ENCODE results near the gene IL22RA2.

- TF ChIP-seq, protein P1, sequence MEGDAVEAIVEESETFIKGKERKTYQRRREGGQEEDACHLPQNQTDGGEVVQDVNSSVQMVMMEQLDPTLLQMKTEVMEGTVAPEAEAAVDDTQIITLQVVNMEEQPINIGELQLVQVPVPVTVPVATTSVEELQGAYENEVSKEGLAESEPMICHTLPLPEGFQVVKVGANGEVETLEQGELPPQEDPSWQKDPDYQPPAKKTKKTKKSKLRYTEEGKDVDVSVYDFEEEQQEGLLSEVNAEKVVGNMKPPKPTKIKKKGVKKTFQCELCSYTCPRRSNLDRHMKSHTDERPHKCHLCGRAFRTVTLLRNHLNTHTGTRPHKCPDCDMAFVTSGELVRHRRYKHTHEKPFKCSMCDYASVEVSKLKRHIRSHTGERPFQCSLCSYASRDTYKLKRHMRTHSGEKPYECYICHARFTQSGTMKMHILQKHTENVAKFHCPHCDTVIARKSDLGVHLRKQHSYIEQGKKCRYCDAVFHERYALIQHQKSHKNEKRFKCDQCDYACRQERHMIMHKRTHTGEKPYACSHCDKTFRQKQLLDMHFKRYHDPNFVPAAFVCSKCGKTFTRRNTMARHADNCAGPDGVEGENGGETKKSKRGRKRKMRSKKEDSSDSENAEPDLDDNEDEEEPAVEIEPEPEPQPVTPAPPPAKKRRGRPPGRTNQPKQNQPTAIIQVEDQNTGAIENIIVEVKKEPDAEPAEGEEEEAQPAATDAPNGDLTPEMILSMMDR (IDR thresholded peaks at IDR 0.05) = no peak
- TF ChIP-seq POLR2A (IDR thresholded peaks at IDR 0.05) = no peak
Measured at GRCh38 chr6:137210903-137211302, 37.5 kb upstream of the IL22RA2 start.
